ENCODE results near the gene PGAM2.

The PGAM2 gene

DNA sequence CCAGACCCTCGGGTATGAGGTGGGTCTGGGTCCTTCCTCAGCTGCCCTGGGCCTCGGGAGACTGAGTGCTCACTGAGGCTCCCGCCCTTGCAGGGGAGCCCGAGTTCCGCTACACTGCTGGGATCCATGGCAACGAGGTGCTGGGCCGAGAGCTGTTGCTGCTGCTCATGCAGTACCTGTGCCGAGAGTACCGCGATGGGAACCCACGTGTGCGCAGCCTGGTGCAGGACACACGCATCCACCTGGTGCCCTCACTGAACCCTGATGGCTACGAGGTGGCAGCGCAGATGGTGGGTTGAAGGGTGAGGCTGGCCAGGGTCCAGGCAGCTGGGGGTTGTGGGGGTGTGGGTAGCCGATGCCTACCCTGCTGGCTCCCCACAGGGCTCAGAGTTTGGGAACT, 46.4 kb upstream of the PGAM2 start:
- H3K36me3 ChIP-seq: no peaks in the 10 kb centered on the region
- TF ChIP-seq, protein P1, sequence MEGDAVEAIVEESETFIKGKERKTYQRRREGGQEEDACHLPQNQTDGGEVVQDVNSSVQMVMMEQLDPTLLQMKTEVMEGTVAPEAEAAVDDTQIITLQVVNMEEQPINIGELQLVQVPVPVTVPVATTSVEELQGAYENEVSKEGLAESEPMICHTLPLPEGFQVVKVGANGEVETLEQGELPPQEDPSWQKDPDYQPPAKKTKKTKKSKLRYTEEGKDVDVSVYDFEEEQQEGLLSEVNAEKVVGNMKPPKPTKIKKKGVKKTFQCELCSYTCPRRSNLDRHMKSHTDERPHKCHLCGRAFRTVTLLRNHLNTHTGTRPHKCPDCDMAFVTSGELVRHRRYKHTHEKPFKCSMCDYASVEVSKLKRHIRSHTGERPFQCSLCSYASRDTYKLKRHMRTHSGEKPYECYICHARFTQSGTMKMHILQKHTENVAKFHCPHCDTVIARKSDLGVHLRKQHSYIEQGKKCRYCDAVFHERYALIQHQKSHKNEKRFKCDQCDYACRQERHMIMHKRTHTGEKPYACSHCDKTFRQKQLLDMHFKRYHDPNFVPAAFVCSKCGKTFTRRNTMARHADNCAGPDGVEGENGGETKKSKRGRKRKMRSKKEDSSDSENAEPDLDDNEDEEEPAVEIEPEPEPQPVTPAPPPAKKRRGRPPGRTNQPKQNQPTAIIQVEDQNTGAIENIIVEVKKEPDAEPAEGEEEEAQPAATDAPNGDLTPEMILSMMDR (IDR thresholded peaks at IDR 0.05): no peak
- H3K27me3 ChIP-seq: peaks cover 4% of the 10 kb centered on the region
- no peaks in the 10 kb centered on the region for H3K9me3 ChIP-seq
- H3K27ac ChIP-seq: no peak overlapping the region
- H3K4me3 ChIP-seq (ENCODE audit: low read depth in 1 of 2, low read length in 1 of 2): no peak overlapping the region
- no peaks in the 10 kb centered on the region for H3K4me1 ChIP-seq (ENCODE audit: control insufficient read depth in 1 of 2, insufficient read depth in 1 of 2, low read depth in 1 of 2, low read length in 1 of 2)

DNA sequence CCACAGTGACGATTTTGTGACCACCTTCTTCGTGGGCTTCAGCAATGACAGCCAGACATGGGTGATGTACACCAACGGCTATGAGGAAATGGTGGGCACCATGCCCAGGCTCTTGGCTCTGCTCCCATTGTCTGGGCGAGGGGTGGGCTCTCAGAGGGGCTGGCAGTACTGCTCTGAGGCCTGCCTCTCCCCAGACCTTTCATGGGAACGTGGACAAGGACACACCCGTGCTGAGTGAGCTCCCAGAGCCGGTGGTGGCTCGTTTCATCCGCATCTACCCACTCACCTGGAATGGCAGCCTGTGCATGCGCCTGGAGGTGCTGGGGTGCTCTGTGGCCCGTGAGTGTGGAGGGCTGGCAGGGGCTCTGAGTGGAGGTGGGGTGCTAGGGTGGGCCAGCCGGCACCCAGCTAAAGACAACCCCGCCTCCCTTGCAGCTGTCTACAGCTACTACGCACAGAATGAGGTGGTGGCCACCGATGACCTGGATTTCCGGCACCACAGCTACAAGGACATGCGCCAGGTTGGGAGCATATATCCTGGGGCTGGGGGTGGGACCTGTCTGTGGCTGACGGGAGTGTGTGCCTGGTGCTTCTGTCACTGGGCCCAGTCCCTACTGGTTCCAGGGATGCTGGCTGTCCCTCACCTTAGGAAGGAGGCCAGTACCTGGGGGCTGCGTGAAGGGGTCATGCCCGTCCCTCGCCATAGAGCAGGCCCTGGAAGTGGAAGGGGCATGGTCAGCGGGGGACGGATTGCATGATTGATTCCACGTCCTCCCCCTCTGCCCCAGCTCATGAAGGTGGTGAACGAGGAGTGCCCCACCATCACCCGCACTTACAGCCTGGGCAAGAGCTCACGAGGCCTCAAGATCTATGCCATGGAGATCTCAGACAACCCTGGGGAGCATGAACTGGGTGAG, 45.6 kb upstream of the PGAM2 start:
- TF ChIP-seq, protein P1 (IDR thresholded peaks at IDR 0.05): no peak
- H3K27ac ChIP-seq: no peak overlapping the region
- H3K36me3 ChIP-seq: no peaks in the 10 kb centered on the region
- peaks cover 12% of the 10 kb centered on the region for H3K27me3 ChIP-seq
- no peaks in the 10 kb centered on the region for H3K4me1 ChIP-seq (ENCODE audit: control insufficient read depth in 1 of 2, insufficient read depth in 1 of 2, low read depth in 1 of 2, low read length in 1 of 2)
- H3K4me3 ChIP-seq (ENCODE audit: low read depth in 1 of 2, low read length in 1 of 2): no peak overlapping the region
- H3K9me3 ChIP-seq: no peaks in the 10 kb centered on the region

DNA sequence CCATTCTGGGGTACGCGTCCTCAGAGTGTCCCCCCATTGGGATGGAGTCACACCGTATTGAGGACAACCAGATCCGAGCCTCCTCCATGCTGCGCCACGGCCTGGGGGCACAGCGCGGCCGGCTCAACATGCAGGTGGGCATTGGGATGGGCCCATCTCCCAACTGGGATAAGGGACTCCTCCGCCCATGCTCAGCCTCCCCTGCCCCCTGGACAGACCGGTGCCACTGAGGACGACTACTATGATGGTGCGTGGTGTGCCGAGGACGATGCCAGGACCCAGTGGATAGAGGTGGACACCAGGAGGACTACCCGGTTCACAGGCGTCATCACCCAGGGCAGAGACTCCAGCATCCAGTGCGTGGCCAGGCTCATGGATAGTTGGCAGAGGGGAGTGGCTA, 44.6 kb upstream of the PGAM2 start:
- Histone ChIP-seq H3K36me3 (no peaks in the 10 kb centered on the region), H3K27ac (no peak overlapping the region), H3K9me3 (no peaks in the 10 kb centered on the region), H3K27me3 (peaks cover 21% of the 10 kb centered on the region), H3K4me3 (ENCODE audit: low read depth in 1 of 2, low read length in 1 of 2) (no peak overlapping the region), H3K4me1 (ENCODE audit: control insufficient read depth in 1 of 2, insufficient read depth in 1 of 2, low read depth in 1 of 2, low read length in 1 of 2) (no peaks in the 10 kb centered on the region)
- TF ChIP-seq, protein P1 (IDR thresholded peaks at IDR 0.05): no peak

DNA sequence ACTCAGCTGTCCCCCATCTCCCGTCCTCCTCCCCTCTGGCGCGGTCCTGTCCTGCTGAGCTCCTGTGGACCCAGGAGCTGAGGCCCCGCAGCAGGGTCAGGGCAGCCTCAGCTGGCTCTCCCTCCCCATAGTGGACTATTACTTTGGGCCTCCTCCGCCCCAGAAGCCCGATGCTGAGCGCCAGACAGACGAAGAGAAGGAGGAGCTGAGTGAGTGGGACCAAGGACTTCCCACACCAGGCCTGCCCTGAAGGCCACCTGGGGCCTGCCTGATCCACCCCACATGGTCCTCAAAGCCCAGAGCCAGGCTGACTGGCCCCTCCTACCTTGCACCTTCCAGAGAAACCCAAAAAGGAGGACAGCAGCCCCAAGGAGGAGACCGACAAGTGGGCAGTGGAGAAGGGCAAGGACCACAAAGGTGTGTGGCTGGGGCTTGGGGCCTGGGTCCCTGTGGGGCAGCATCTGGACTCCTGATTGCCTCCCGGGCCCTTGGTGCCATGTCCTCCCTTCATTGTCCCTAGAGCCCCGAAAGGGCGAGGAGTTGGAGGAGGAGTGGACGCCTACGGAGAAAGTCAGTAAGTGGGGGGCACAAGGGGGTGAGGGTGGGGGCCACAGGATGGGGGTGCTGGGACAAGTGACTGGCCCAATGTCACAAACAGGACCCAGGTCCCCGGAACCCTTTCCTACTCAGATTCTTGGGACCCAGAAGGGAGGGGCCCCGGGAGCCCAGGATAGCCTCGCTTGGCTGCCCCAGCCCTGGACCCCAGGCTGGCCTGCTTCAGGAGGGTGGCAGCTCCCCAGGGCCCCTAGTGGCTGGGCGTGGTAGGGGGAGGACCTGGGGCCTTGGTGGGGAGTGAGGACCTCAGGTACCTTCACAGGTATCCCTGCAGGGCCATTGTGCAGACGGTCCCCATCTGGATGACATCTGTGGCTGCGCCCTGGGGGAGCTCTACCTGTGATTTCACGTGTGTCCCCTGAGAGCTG, 43.7 kb upstream of the PGAM2 start:
- TF ChIP-seq, protein P1 (IDR thresholded peaks at IDR 0.05): no peak
- H3K4me1 ChIP-seq (ENCODE audit: control insufficient read depth in 1 of 2, insufficient read depth in 1 of 2, low read depth in 1 of 2, low read length in 1 of 2): no peaks in the 10 kb centered on the region

DNA sequence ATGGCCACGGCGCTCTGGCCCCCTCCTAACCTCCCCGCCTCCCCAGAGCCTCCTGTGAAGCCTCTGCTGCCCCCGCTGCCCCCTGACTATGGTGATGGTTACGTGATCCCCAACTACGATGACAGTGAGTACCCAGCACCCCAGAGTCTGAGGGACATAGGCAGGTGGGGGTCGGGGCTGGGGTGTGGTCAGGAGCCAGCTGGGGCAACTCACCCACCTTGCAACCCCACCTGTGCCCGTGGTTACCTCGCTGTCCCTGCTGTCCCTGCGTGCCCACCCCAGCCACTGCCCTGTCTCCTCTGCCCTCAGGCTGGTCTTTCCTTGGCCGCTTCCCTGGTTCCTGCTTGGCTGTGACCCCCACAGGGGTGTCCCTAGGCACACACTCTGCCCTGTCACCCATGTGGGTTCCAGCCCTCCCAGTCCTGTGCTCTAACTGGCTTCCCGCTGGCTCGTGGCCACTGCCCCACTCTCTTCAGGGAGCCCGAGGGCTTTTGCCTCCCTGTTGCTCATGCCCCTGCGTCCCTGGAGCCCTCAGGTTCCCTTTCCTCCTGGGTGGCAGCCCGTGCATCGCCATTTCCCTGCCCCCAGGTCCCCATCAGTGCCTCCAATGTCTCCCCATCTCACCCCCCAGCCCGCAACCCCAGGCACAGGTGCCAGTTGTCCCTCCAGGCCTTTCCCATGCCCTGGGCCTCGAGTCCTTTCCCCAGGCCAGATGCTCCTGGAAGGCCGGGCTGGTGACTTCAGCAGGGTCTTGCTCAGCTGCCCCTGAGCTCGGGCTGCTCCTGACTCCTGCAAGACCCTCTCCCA, 42.8 kb upstream of the PGAM2 start:
- Histone ChIP-seq H3K27me3 (peaks cover 40% of the 10 kb centered on the region), H3K4me1 (ENCODE audit: control insufficient read depth in 1 of 2, insufficient read depth in 1 of 2, low read depth in 1 of 2, low read length in 1 of 2) (no peaks in the 10 kb centered on the region), H3K27ac (no peak overlapping the region), H3K9me3 (no peaks in the 10 kb centered on the region), H3K36me3 (no peaks in the 10 kb centered on the region), H3K4me3 (ENCODE audit: low read depth in 1 of 2, low read length in 1 of 2) (no peak overlapping the region)
- TF ChIP-seq, protein P1 (IDR thresholded peaks at IDR 0.05): no peak

More for the DNA sequence above, 43.7 kb upstream of the PGAM2 start:
- Histone ChIP-seq H3K9me3 (no peaks in the 10 kb centered on the region), H3K36me3 (no peaks in the 10 kb centered on the region), H3K27me3 (peaks cover 31% of the 10 kb centered on the region), H3K27ac (no peak overlapping the region), H3K4me3 (ENCODE audit: low read depth in 1 of 2, low read length in 1 of 2) (no peak overlapping the region)

Data from neutrophil (primary cell).